ENCODE results near the gene ECEL1. TPM values are rescaled to one million over a fixed set of nuclear protein-coding genes. Genes with fewer than 3 reads are reported as not detected.

The ECEL1 gene
- total RNA-seq, 1 donor from 2014 or later: 0.07 TPM

DNA sequence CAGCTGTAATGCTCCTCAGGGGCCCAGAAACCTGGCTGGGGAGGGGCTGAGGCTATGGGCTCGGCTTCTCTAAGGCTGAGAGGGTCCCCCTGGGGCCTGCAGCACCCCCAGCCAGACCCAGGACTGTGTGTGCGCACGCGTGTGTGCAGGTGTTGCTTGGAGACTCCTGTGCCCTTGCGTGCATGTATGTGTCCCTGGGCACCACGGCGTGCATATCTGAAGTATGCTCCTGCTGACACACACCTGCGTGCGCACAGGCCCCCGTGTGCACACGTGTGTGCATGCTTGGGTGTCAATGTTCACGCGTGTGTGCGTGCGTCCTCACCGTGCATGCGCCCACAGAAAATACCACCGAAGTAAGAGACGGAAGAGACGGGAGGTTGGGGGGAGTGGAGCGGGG lies 14.9 kb upstream of the ECEL1 start:
- intact Hi-C loops (cut with micrococcal nuclease): no loop called here

DNA sequence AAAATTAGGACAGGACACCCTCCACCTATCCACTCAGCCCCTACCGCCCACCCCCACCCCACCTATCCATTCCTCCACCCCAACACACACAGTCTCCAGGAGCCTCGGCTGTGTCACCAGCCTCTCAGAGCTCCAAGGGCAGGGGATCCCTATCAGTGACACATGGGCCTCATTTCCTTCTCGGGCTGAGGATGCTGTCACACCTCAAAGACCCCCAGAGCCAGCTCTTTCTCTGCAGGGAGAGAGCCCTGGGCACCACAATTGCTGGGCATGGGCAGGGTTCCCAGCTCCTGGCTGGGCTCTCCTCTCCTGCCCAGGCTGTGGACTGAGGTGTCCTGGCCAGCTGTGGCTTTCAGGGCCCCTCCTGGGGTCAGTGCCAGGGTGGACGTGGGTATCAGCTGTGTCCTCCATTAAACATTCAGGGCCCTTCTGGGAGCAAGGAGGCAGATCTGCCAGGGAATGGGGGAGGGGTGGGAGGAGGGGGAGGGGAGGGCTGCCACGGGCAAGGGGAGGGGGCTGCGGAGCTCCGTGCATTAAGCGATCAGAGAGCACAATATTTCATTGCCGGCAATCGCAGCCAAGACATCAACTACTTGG lies 14.3 kb upstream of the ECEL1 start:
- intact Hi-C loops (cut with micrococcal nuclease): no loop called here

DNA sequence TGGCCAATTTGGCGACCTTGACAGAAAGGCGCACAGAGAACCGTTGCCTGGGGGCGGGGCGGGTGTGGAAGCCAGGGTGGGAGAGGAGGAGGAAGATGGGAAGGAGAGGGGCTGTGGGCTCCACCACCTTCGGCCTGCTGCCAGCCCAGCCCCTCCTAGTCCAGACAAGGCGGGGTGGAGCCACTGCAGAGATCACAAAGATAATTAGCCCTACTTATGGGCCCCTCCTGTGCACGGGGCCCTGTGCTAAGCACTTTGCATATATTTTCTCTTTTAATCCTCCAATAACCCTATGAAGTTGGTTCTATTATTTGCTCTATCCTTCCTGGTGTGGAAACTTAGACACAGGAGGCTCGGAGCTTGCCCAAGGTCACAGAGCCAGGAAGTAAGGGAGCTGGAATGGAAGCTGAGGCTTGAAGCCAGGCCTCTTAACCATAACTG lies 13.7 kb upstream of the ECEL1 start:
- intact Hi-C loops (cut with micrococcal nuclease): no loop called here

DNA sequence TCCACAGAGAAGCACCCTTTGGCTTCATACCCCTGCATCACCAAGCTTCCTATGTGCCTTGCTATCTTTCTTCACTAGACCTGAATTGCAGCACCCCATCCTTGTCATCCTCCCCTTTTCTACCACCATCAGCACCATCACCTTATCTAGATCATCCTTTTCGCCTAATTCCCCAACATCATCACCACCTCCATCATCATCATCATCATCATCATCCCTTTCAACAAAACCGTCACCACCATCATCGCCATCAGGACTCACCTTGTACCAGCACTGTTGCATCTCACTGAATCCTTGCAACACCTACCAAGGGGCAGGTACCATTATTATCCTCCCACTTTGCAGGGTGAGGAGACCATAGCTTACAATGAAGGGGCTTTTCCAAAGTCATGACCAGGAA lies 10.8 kb upstream of the ECEL1 start:
- intact Hi-C loops (cut with micrococcal nuclease): no loop called here

DNA sequence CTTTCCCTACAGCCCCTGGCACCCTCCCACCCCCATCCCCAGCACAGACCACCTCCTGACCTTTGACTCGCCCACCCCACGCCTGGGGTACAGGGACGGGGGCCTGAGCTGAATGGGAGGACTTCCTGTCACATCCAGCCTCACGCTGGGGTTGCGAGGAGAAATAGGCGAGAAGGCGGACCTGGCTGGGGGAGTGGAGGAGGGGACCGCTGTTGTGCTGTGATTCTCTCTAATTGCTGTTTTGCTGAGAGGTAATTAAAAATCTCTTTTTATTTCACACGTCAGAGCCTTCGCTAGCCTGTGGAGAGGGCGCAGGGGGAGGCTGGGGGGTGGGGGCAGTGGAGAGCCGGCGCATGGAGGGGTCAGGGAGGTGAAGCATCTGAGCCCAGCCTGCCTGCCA lies 9.7 kb upstream of the ECEL1 start:
- intact Hi-C loops (cut with micrococcal nuclease): no loop called here

DNA sequence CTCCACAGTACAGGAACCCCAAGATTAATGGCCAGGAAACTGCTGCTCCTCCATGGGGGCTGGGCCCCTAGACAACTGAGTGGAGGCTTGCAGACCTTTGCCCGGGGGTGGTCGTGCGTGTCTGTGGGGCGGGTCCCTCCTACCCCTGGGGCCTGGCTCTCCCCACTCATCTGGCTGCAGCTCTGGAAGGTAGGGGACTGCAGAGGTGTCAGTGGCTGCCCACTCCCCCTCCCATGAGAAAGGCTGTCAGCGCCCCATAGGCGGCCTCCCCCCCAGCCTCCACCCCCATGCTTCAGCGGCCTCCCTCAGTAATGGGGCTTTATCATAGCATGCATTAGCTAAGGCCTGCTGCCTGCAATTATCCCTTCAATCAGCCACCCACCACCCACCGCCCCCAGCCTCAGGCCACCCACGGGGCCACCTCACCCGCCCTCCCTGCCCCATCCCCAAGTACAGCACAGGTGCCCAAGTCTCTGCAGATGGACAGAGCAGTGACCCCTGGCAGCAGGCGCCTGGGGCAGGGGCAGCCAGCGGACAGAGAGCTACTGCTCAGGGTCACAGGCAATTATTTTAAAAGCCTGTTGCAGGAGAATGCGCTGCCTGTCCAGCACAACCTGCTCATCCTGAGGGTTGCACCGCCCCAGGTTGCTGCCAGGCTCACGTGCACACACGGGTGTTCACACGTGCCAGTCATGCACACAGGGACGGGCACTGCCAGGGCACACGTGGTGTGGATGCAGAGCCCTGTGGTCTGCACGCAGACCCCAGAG lies 9.1 kb upstream of the ECEL1 start:
- intact Hi-C loops (cut with micrococcal nuclease): no loop called here

DNA sequence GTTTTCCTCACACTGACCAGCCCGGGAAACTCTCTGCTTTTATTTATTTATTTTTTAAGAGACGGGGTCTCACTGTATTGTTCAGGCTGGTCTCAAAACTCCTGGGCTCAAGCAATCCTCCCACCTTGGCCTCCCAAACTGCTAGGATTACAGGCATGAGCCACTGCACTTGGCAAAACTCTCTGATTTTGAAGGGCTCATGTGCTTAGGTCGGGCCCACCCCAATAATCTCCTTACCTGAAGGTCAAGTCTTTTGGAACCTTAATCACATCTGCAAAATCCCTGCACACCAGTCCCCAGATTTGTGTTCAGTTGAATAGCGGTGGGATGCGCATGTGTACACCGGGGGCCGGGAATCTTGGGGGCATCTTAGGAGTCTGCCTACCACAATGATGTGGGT lies 7.7 kb upstream of the ECEL1 start:
- intact Hi-C loops (cut with micrococcal nuclease): no loop called here

GRCh38 chr2:232494542-232494941 lies 6.9 kb upstream of the ECEL1 start:
- intact Hi-C loops (cut with micrococcal nuclease): no loop called here

GRCh38 chr2:232493701-232494474 lies 6.3 kb upstream of the ECEL1 start:
- intact Hi-C loops (cut with micrococcal nuclease): no loop called here

- intact Hi-C loops (cut with micrococcal nuclease): no loop called here
Observed at GRCh38 chr2:232492963-232493700, 5.5 kb upstream of the ECEL1 start.

DNA sequence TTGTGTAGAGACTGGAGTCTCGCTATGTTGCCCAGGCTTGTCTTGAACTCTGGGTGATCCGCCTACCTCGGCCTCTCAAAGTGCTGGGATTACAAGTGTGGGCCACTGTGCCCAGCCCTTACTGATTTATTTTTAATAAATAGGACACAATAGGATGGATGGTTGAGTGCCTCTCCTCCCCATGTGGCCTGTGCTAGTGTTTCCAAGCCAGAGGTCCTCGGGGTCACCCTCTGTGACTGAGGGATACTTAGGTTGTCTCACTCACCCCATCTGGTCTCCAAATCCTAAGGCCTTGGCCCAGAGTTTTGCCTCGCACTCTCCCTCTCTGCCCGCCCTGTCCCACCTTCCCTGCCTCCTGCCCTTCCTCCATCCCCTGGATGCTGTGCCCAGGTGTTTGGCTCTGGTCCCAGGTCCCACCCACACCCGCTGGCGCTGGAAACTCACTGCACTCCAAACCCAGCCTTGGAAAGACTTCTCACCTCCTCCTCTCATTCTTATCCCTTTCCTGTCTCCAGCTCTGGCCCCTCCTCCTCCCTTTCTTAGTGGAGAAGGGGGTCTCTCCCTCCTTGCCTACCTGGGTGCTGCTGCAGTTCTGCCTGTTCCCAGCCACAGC lies 4.7 kb upstream of the ECEL1 start:
- intact Hi-C loops (cut with micrococcal nuclease): no loop called here

- intact Hi-C loops (cut with micrococcal nuclease): no loop called here
Observed at GRCh38 chr2:232491139-232491780, 3.6 kb upstream of the ECEL1 start.

GRCh38 chr2:232490221-232491138 lies 2.8 kb upstream of the ECEL1 start:
- intact Hi-C loops (cut with micrococcal nuclease): no loop called here

DNA sequence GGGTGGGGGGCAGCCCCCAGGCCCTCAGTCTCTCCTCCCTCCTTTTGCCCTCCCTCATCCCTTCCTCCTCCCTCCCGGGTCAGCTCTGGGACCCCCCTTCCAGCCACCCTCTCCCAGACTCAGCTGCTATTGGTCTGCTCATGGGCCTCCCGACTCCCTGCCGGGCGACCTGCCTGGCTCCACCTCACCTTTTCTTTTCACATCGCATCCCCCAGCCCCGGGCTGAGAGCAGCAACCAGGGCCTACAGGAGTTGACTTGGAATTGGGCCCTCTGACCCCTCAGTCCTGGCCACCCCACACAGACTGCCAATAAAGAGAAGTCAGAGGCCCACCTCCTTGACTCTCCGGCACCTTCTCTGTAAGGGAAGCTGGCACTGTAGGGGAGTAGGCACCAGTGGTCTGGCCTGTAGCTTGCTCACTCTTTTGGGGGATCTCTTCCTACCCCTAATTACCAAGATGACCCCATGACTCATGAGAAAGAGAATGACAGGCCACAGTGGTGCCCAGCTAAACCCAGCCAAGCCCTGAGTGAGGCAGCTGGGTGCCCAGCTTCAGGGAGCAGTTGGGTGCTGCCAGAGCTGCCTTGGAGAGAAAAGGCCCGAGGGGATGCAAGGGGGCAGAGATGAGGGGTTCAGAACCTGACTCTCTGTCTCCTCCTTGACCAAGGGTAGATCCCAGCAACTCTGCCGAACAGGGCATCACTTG lies 2.0 kb upstream of the ECEL1 start:
- intact Hi-C loops (cut with micrococcal nuclease): no loop called here

DNA sequence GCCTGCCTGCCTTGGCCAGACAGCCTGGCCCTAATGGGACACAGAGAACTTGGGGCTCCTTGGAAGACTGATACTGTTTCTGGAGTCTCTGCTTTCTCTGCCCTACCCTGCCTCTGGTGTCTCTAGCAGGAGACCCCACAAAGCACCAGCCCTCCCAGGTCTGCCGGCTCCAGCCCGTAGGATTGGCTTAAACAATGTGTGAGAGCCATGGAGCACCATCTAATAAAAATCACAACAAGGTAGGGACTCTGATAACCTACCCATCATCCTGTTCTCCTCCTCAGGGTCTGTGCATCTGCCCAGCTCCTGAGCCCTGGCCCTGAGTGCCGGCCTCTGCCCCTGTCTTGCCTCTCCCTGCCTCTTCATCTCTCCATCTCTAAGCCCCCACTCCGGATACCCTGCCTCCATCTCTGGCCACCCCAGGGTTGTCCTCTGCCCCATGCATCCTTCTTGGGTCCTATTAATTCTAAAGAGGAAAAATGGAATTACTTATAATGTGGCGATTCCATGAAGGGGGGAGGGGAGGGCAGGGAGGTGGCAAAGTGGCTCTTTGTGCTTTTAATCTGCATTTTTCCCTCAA lies 1.2 kb upstream of the ECEL1 start:
- intact Hi-C loops (cut with micrococcal nuclease): no loop called here

DNA sequence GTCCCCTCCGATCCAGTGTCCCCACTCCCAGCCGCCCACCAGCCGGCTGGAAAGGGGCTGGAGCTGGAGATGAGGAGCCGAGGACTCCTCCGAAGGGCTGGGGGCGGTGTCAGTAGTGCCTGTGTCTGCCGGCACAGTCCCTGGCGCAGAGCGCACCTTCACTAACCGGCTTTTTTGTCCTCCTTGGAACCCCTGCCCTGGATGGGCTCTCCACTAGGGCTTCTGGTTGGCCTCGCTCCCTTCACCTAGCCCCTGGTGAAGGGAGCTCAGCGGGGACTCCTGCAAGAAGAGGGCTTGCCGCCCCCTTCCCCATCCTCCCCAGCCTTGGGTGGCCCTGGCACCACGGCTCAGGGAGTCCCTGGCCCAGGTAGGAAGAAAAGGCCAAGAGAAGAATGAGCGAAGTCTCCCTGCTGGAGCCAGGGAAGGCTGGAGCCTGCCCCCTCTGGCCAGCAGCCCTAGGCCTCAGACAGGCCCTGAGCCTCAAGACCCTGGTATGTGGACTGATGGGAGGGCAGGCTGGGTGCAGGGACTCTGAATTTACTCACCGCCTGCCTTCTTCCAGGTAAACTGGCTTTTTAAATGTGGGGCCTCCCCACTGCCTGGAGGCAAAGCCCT lies 570 bp upstream of the ECEL1 start:
- intact Hi-C loops (cut with micrococcal nuclease): no loop called here

DNA sequence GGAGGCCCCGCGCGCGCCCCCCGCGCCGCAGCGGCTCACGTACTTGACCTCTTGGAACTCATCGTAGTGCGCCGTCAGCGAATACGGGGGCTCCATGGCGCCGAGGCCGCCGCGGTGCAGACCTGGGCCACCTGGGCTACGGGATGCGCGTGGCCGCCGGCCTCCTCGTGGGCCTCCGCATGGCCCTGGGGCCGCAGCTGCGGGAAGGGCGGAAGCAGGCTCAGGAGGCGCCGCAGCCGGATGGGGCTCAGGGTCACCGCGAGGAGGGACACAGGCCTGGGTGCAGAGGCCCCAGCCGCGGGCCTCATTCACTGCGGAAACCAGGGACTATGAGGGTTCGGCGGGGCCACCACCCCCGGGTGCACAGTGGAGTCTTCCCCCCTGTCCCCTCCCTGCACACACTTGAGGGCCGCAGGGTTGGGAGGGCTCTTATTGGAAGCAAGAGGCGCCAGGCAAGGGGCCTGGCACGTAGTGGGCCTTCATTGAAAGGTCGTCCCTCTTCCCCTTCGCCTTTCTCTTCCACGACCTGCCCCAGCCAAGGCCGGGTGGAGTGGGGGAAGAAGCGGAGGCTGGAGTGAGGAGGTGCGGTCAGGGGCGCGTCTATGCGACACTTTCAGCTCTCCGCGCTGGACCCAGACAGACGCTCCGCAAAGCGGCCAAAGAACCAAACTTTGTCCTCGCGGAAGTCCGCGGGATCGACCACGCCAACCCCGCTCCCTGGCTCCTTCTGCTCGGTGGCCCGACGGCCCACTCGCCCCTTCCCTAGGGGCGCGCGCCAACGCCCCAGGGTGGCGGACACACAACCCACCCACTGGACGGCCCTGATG lies 863 bp downstream of the ECEL1 start:
- intact Hi-C loops (cut with micrococcal nuclease): no loop called here

Data from T-helper 2 cell treated with Interferon-gamma antibody and Interleukin-4, amounts not matched to agents 100 ng/mL and 5 ng/mL, for 36 hours (primary cell).